BLaER1 (cell line): ENCODE data around the gene CCZ1B.
"Not testable (repeated sequence)": the region's sequence is repeated elsewhere in the genome, so short reads cannot be mapped to it uniquely, and the experiment has no call there.

Source experiments
- H3K27ac ChIP-seq: shearing (Covaris generic); formaldehyde crosslinking; 2 replicates; pipeline ENCODE4 v1.8.1; 2022
- H3K27me3 ChIP-seq: shearing (Covaris generic); formaldehyde crosslinking; 2 replicates; pipeline ENCODE4 v1.8.1; 2022
- H3K36me3 ChIP-seq: shearing (Covaris generic); formaldehyde crosslinking; 2 replicates; pipeline ENCODE4 v1.8.1; 2022
- H3K4me1 ChIP-seq: shearing (Covaris generic); formaldehyde crosslinking; 2 replicates; pipeline ENCODE4 v1.8.1; 2022
- H3K4me2 ChIP-seq: shearing (Covaris generic); formaldehyde crosslinking; 2 replicates; pipeline ENCODE4 v1.8.1; 2022
- H3K4me3 ChIP-seq: shearing (Covaris generic); formaldehyde crosslinking; 2 replicates; pipeline ENCODE4 v1.8.1; 2022
- H3K9ac ChIP-seq: shearing (Covaris generic); formaldehyde crosslinking; 2 replicates; pipeline ENCODE4 v1.8.1; 2022
- H3K9me3 ChIP-seq: shearing (Covaris generic); formaldehyde crosslinking; 2 replicates; pipeline ENCODE4 v1.8.1; 2022
- H4K20me1 ChIP-seq: shearing (Covaris generic); formaldehyde crosslinking; 2 replicates; pipeline ENCODE4 v1.8.1; 2022

CCZ1B gene

DNA sequence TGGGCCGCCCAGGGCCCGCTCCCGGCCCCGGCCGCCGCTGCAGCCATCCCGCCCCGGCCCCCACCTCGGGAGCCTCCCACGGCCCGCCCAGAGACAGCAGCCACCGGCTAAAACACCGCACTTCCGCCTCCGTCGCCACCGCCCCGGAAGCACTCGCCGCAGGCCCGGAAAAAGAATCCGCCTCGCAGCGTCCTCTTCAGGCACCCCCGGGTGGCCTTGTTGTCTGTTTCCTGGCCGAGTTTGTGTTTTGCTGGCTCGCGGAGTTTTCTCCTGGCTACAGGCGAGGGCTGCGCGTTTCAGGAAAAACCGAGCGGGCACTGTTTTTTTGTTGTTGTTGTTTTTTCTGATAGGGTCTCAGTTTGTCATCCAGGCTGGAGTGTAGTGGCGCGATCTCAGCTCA, at the start of gene CCZ1B:
CCZ1B (minus strand) TSS at position 125 of the 400 bp plus-strand sequence; CDS start at position 47, 78 bp downstream.
- H3K27me3 ChIP-seq, H4K20me1 ChIP-seq, H3K9me3 ChIP-seq: not testable (repeated sequence)
- H3K27ac ChIP-seq: peak within 1 kb of the TSS; percentile 80
- H3K4me2 ChIP-seq: peak within 1 kb of the TSS; percentile 67
- H3K36me3 ChIP-seq: peaks cover 13% of the 10 kb centered on the region
- H3K9ac ChIP-seq: peak within 1 kb of the TSS; percentile 66
- peaks cover 20% of the 10 kb centered on the region for H3K4me1 ChIP-seq
- H3K4me3 ChIP-seq: peak within 1 kb of the TSS; percentile 67

DNA sequence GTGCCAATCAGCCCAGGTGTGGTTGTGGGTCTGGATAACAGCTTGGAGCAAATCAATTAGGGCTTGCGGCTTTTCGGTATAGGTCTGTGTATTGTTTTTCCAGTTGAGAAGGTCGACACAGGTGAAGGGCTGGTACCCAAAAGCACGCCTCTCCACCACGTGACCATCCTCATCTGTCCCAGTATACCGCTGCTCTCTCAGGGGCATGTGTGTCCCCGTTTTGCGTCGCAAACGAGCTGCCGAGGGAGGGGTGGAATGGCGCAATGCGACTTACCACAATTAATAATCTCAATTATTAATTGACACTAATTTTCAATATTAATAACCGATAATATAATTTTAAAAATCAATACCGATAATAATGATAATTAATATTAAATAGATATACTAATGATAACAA, 48.9 kb upstream of the CCZ1B start:
- H3K27ac ChIP-seq, H3K4me3 ChIP-seq, H3K36me3 ChIP-seq, H4K20me1 ChIP-seq, H3K9ac ChIP-seq, H3K27me3 ChIP-seq, H3K4me2 ChIP-seq, H3K4me1 ChIP-seq: not testable (repeated sequence)
- peaks cover 19% of the 10 kb centered on the region; the same call in 1 of the 2 replicates for H3K9me3 ChIP-seq

DNA sequence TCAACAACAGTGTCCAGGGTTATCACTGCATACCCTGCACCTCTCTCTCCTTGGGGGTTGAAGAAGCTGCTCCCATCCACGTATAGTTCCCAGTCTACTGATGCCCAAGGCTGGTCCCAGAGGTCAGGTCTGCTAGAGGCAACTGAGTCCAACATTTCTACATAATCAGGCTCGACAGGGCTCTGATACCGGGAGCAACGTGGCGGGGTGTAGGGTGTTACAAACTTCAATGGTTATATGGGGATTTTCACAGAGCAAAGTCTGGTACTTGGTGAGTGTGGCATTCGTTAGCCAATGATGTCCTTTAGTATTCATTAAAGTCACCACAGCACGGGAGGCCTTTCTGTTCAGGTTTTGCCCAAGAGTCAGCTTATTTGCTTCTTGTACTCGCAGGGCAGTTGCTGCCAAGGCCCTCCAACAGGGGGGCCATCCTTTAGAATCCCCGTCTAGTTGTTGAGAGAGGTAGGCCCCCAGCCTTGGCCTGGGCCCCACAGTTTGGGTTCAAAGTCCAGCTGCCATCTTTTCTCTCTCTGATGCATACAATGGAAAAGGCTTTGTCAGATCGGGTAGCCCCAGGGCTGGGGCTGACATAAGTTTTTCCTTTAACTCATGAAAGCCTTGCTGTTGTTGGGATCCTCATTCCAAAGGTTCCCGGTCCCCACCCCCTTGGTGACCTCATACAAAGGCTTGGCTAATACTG, 46.3 kb upstream of the CCZ1B start:
- not testable (repeated sequence) for H4K20me1 ChIP-seq, H3K27me3 ChIP-seq, H3K4me2 ChIP-seq, H3K9ac ChIP-seq, H3K4me3 ChIP-seq, H3K4me1 ChIP-seq, H3K27ac ChIP-seq, H3K36me3 ChIP-seq
- H3K9me3 ChIP-seq: peaks cover 27% of the 10 kb centered on the region

DNA sequence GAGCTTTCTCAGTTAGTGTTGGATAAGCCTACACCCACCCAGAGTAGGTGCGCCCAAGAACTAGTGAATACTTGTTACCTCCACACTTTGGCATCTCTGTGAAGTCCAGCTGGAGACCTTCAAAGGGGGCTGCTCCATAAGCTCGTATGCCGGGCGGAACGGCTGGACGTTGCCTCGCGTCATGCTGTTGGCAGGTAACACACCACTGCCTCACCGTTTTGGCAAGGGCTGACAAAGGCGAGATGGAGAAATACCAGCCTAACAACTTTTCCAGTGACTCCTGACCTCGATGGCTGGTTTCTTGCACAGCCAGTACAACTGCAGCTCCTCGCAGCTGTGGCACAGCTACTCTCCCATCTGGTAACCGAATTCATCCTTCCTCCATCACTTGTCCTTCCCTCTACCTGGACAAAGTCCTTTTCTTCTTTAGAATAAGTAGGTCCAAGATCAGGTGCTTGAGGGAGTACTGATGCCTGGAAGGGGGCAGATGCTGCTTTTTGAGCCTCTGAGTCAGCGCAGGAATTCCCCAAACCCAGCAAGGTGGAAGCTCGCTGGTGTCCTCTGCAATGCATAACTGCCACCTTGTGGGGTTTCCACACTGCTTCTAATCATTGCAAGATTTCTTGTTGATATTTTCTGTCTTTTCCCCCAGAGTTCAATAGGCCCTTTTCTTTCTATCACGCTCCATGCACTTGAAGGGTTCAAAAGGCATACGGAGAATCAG, 45.5 kb upstream of the CCZ1B start:
- H3K4me2 ChIP-seq, H3K4me1 ChIP-seq, H3K36me3 ChIP-seq, H4K20me1 ChIP-seq, H3K27me3 ChIP-seq, H3K27ac ChIP-seq, H3K9ac ChIP-seq, H3K4me3 ChIP-seq: not testable (repeated sequence)
- H3K9me3 ChIP-seq: peaks cover 26% of the 10 kb centered on the region

DNA sequence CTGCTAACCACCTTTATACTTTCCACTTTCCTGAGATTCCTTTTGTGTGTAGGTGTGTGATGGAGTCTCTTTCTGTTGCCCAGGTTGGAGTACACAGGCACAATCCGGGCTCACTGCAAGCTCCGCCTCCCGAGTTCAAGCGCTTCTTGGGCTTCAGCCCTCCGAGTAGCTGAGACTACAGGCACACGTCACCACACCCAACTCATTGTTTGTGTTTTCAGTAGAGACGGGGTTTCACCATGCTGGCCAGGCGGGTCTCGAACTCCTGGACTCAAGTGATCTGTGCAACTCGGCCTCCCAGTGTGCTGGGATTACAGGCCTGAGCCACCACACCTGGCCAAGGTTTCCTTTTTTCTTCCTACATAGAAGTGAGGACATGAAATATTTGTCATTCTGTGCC, 38.7 kb upstream of the CCZ1B start:
- not testable (repeated sequence) for H4K20me1 ChIP-seq

DNA sequence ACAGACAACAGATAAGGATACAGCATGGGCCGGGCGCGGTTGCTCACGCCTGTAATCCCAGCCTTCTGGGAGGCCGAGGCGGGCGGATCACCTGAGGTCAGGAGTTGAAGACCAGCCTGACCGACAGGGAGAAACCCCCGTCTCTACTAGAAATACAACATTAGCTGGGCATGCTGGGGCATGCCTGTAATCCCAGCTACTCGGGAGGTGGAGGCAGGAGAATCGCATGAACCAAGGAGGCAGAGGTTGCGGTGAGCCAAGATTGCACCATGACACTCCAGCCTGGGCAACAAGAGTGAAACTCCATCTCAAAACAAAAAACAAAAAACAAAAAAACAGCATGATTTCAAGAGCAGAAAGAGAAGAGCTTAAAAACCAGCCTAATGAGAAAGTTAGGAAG, 38.1 kb upstream of the CCZ1B start:
- not testable (repeated sequence) for H4K20me1 ChIP-seq, H3K4me3 ChIP-seq, H3K9ac ChIP-seq, H3K27me3 ChIP-seq, H3K4me2 ChIP-seq, H3K36me3 ChIP-seq, H3K27ac ChIP-seq, H3K4me1 ChIP-seq
- peaks cover 11% of the 10 kb centered on the region for H3K9me3 ChIP-seq

More for the DNA sequence above, 38.7 kb upstream of the CCZ1B start:
- H3K27me3 ChIP-seq, H3K4me2 ChIP-seq, H3K27ac ChIP-seq, H3K4me3 ChIP-seq, H3K36me3 ChIP-seq, H3K9ac ChIP-seq, H3K4me1 ChIP-seq: not testable (repeated sequence)
- peaks cover 16% of the 10 kb centered on the region for H3K9me3 ChIP-seq

DNA sequence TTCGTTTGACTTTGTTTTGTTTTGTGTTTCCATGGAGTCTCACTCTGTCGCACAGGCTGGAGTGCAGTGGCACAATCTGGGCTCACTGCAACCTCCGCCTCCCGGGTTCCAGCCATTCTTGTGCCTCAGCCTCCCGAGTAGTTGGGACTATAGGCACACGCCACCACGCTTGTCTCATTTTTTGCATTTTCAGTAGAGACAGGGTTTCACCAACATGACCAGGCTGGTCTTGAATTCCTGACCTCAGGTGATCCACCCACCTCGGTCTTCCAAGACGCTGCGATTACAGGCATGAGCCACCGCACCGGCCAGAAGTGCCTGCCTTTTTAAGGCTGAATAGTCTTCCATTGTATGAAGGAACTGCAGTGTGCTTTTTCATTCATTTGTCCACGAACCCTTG, 36.8 kb upstream of the CCZ1B start:
- H3K36me3 ChIP-seq, H3K27me3 ChIP-seq, H4K20me1 ChIP-seq, H3K9me3 ChIP-seq, H3K4me2 ChIP-seq, H3K27ac ChIP-seq, H3K4me3 ChIP-seq, H3K4me1 ChIP-seq, H3K9ac ChIP-seq: not testable (repeated sequence)

DNA sequence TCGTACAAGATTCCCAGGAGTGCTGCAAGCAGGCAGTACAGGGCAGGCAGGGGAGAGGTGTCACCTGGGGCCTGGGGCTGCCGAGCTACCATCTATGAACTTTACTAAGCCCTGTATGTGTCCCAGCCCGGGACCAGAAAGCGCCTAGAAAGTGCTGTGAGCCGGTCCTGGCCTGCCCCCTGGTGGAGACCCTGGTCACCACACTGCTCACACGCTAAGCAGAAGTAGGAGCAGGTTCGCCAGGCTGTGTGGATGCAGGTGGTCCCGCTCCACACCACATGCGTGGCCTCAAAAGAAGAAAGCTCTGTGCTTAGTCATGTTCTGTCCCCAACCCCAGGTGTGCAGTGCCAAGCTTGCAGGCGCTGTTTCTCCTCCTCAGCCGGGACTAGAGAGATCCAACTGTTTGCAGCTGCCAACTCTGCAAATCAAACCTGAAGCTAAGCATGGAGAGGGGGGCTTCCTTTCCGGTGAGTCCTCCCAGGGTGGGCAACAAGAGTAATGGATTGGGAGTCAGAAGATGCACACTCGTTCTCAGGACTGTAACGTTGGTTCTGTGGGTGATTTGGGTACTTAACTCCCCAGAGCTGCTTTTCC, 31.7 kb upstream of the CCZ1B start:
- H4K20me1 ChIP-seq, H3K9ac ChIP-seq, H3K36me3 ChIP-seq, H3K9me3 ChIP-seq, H3K27ac ChIP-seq, H3K4me3 ChIP-seq: not testable (repeated sequence)
- Histone ChIP-seq H3K4me1 (peaks cover 26% of the 10 kb centered on the region), H3K4me2 (peak overlapping the region; percentile 51), H3K27me3 (peaks cover 38% of the 10 kb centered on the region)

DNA sequence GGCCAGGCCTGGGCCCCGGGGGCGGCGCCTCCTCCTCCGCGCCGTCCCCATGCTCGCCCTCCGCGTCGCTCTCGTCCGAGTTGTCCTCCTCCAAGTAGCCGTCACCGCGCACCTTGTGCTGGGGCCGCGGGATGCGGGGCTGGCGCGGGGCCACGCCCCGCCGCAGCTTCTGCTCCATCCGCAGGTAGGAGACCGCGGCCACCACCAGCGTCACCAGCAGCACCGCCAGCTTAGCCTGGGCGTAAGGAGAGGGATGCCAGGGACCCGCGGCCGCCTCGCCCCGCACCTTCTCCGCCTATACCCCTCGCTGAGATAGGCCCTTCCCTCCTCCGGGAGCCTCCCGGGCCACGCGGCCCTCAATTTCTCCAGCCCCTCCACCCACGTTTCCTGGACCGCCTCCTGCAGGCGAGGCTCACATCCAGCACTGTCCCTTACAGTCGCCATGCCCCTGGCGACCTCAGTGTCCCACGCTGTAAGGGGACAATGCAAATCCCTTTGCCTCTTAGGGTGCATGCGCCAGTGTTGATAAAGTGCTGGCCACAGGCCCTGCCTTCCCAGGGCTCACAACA, 29.6 kb upstream of the CCZ1B start:
- H4K20me1 ChIP-seq, H3K9ac ChIP-seq, H3K27ac ChIP-seq, H3K9me3 ChIP-seq, H3K36me3 ChIP-seq: not testable (repeated sequence)
- H3K4me1 ChIP-seq: peaks cover 26% of the 10 kb centered on the region
- peak overlapping the region; percentile 70 for H3K4me2 ChIP-seq
- H3K4me3 ChIP-seq: peak overlapping the region; percentile 61
- H3K27me3 ChIP-seq: peaks cover 38% of the 10 kb centered on the region

DNA sequence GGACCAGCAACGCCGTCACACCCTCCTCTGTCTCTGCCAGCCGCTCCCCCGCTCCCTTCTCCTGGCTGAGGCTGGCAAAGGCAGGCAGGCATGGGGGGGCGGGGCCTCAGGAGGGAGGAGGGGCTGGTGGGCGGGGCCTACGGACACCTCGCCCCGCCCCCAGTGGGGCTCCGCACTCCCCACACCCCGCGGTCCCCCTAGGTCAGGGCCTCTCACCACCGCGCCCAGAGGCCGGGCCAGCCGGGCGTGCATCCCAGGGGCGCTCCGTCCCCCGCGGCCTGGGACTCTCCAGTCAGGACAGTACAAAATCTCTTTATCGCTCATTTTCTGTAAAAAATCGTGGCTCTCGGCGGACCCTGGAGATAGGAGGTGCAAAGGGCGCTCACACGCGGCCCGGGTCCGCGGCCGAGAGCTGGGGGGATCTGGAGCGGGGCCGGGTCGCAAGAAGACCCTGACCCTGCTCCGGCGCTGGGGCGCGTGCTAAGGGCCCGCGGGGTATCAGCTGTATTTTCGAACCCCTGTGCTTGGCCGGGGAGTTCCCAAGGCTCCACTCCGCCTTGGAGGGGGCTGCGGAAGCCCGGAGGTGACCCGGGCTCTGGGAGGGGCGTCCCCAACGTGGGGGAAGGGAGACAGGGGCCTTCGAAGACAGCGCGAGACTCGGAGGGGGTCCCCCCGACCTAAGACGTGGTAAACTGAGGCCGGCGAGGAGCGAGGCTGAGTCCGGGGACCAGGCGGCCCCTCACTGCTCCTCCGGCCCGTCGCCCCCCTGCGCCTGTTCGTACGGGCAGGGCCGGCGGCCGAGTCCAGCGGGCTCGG, 28.9 kb upstream of the CCZ1B start:
- Histone ChIP-seq H3K4me1 (peaks cover 26% of the 10 kb centered on the region), H3K4me3 (peak overlapping the region; percentile 61), H3K27me3 (peaks cover 38% of the 10 kb centered on the region), H3K4me2 (peak overlapping the region; percentile 70)
- H3K9ac ChIP-seq, H3K36me3 ChIP-seq, H4K20me1 ChIP-seq, H3K27ac ChIP-seq, H3K9me3 ChIP-seq: not testable (repeated sequence)

DNA sequence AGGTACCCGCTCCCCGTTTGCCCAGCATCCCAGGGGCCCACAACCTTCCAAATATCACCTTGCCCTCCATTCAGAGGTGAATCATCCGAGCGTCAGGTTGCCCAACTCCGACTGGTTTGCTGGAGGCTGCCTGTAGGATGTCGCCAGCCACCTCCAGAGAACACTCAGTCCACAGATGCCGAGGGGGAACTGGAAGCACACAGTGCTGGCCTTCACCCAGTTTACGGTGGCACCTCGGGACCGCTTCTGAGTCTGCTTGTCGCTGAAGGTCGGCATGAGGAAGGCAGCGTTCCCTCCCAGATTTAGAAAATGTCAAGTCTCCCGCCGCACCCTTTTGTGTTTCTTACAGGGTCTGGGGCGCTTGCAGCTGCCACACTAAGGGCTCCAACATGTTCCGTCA, 27.6 kb upstream of the CCZ1B start:
- not testable (repeated sequence) for H4K20me1 ChIP-seq, H3K4me3 ChIP-seq, H3K27ac ChIP-seq, H3K36me3 ChIP-seq, H3K4me2 ChIP-seq, H3K9me3 ChIP-seq, H3K9ac ChIP-seq
- Histone ChIP-seq H3K27me3 (peaks cover 38% of the 10 kb centered on the region), H3K4me1 (peaks cover 26% of the 10 kb centered on the region)

DNA sequence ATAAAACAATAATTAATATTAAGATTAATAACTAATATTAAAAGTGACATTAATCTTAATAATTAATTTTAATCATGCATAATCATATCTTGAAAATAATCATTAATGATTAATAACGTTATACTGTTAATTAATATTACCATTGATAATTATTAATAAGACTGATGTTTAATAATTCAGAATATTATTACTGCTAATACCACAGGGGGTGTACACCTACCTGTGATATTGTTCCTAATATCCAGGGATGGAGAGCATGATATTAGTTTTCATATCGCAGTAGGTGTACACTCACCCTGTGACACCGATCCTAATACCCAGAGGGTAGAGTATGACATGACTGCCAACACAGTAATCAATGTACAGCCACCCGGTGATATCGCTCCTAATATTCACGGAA, 23.1 kb upstream of the CCZ1B start:
- not testable (repeated sequence) for H4K20me1 ChIP-seq, H3K9ac ChIP-seq, H3K27ac ChIP-seq, H3K36me3 ChIP-seq, H3K27me3 ChIP-seq, H3K4me2 ChIP-seq, H3K4me3 ChIP-seq, H3K9me3 ChIP-seq
- H3K4me1 ChIP-seq: peaks cover 17% of the 10 kb centered on the region

DNA sequence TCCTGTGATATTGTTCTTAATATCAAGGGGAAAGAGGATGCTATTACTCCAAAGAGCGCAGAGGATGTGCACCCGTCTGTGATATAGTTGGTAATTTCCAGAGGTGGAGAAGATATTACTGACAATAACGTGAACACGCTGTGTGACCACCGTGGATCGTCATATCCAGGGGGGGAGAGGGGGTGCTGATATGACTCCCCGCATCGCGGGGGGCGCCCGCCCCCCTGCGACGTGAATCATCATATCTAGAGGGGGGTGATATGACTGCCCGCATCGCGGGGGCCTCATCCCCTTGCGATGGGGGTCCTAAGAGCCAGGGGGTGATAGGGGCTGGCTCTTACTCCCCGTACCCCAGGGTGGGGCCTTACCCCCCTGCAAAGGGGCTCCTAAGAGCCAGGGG, 21.7 kb upstream of the CCZ1B start:
- H3K4me1 ChIP-seq: peaks cover 17% of the 10 kb centered on the region
- H3K27ac ChIP-seq, H3K36me3 ChIP-seq, H3K4me3 ChIP-seq, H3K27me3 ChIP-seq, H4K20me1 ChIP-seq, H3K9me3 ChIP-seq, H3K9ac ChIP-seq, H3K4me2 ChIP-seq: not testable (repeated sequence)

DNA sequence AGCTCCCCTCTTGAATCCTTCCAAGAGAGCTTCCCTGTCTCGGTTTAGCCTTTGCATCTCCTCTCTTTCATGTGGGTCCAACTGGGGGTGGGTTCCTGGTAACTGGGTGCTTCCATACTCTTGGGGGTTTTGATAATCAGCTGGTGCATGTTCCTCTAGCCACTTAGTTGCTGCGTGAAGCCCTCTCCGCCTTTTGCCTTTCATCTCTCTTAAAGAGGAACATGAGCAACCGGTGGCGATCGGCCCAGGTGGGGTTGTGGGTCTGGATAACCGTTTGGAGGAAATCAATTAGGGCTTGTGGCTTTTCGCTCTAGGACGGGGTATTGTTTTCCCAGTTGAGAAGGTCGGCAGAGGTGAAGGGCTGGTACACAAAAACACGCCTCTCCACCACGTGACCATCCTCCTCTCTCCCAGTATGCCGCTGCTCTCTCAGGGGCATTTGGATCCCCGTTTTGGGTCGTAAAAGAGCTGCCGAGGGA, 19.9 kb upstream of the CCZ1B start:
- not testable (repeated sequence) for H3K9me3 ChIP-seq, H4K20me1 ChIP-seq, H3K9ac ChIP-seq, H3K36me3 ChIP-seq, H3K4me3 ChIP-seq, H3K27me3 ChIP-seq
- H3K4me2 ChIP-seq: peak overlapping the region; percentile 67
- H3K27ac ChIP-seq: 0 out of 2 replicates have a peak overlapping the region, but pooled peaks have one; percentile 13
- H3K4me1 ChIP-seq: peaks cover 17% of the 10 kb centered on the region
